ENCODE measurements around the gene LRRFIP2.
"Not testable (repeated sequence)": the region's sequence is repeated elsewhere in the genome, so short reads cannot be mapped to it uniquely, and the experiment has no call there.

Gene LRRFIP2

DNA sequence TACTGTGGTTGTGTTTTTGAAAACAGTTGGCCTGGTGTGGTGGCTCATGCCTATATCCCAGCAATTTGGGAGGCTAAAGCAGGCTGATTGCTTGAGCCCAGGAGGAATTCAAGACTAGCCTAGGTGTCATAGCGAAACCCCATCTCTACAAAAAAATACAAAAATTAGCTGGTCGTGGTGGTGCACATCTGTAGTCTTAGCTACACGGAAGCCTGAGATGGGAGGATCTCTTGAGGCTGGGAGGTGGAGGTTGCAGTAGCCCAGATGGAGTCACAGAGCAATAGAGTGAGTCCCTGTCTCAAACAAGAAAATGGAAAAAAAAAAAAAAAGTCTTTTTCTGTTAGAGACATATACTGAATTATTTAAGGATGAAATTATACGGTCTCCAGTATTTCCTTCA, 14.7 kb upstream of the LRRFIP2 start:
- DNase-seq (ENCODE audit: low spot score) (no peak), FAIRE-seq (no peak)

DNA sequence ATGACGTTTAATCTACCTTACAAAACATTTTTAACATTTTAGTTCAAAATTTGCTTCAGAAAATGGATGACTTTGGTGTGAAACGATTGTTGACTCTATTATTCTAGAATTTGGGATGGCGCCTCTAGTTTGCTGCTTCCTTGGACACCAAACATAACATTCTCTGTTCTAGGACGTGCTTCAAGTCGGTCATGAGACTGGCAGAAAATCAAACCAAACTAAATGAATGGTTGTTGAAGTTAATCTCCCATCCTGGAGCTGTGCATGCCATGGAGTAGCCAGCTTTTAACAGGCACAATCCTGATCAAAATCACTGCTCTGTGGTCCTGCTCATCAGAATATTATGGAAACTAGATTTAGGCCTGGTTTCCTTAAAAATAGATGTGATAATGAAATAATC, 9.6 kb upstream of the LRRFIP2 start:
- no peak for FAIRE-seq
- DNase-seq (ENCODE audit: low spot score) = no peak

DNA sequence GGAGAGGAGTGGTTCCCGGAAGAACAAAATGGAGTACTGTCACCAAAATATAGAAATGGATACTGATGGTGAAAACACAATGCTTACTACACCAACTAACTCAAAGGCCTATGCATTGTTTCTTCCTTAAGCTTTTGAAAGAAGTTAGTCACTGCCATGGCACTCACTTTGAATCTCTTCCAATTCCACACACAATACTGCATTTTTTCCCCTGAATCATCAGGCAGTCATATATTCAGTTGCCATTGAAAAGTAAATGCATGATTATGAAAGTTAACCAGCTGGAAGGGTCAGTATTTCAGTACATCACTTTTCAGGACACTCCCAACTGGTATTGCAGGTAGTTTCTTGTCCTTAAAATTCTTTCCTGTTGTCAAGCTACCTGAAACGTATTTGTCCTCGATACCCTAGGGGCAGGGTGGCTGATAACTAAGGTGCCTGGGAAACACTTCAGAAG, 9.0 kb upstream of the LRRFIP2 start:
- FAIRE-seq = no peak

DNA sequence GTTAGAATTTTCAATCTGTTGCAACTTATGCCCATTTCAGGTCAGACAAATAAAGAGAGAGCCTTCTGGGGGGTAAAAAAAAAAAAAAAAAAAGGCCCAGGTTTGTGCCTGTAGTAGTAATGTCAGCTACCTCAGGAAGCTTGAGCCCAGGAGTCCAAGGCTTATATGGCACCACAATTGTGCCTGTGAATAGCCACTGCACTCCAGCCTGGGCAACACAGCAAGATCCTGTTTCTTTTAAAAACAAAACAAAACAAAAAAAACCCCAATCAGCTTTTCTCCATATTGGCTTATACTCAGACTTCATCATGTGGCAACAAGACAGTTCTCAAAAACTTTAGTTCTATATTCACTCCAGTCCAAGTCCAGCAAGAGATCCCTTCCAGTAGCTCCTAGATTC, 8.4 kb upstream of the LRRFIP2 start:
- FAIRE-seq = no peak
- no peak for DNase-seq (ENCODE audit: low spot score)

More for the DNA sequence above, 9.0 kb upstream of the LRRFIP2 start:
- peak; percentile 47 for DNase-seq (ENCODE audit: low spot score)

DNA sequence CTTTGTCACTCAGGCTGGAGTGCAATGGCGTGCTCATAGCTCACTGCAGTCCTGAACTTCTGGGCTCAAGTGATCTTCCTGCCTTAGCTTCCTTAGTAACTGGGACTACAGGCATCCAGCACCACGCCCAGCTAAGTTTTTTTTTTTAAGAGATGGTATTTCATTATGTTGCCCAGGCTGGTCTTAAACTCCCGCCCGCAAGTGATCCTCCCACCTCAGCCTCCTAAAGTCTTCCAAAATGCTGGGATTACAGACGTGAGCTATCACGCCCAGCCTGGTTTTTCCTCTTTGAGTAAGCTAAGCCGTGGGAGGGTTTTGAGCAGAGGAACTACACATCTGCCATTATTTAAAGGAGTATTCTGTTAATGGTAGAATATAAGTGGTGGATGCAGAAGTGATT, 7.4 kb upstream of the LRRFIP2 start:
- FAIRE-seq (no peak), DNase-seq (ENCODE audit: low spot score) (no peak)

DNA sequence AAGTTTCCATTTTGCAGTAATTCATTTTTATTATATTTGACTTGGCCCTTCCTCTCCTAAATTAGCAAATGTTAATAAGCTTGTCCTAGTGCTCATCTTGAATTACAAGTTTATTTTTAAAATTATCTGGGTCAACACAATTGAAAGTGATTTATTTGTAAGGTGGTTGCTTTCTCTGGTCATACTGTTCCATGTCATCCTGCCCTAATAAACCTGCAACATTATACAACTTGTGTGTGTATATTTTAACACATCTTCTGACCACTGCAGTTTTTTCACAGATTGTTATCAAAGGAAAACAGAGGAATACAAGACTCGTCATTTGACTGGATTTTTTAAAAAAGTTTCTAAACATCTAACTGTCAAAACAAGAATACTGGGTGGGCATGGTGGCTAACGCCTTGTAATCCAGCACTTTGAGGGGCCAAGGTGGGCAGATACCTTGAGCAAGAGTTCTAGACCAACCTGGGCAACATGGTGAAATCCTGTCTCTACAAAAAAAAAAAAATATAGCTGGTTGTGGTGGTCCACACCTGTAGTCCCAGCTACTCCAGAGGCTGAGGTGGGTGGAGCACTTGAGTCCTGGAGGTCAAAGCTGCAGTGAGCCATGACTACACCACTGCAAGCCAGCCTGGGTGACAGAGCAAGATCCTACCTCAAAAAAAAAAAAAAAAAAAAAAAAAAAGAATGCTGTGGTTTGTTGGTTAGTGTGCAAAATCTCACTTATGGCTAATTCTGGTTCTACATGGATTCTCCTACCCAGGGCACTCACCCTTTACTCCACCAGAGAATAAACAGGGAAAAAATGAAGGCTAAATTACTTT, 5.0 kb upstream of the LRRFIP2 start:
- no peak for FAIRE-seq
- no peak for DNase-seq (ENCODE audit: low spot score)

DNA sequence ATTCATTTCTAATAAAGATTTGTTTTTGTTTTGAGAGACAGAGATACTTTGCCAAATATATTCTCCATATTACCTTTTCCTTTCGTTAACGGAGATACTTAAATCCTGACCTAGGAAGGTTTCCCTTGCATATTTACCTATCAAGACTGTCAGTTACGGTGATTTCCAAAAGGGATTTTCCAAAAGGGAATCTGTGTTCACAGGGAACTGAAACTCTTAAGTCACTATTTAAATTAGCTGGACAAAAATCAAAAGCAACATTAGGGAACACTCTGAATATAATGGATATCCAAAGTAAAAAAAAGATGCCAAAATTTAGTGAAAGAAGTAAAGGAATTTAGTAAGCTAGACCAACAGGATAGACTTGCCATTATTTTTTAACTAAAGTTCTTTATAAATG, 576 bp downstream of the LRRFIP2 start:
- DNase-seq (ENCODE audit: low spot score) (no peak), FAIRE-seq (no peak)

DNA sequence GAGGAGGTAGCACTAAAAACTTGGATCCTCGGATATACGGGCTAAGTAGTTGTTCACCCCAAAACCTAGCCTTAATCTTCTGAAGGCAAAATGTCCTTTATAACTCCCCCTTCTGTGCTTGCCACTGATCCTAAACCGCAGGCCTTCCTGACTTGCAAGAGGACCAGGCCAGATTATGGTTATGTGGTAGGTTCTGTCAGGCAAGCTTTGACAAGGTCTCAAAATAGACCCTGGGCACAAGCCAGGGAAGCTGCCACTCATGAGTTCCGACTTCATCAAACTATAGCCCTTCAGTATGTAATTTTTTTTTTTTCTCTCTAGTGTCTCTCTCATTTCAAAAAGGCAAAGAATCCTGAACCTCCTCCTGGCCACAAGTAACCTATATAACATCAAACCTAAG, 3.2 kb downstream of the LRRFIP2 start:
- no peak for DNase-seq (ENCODE audit: low spot score)
- no peak for FAIRE-seq

DNA sequence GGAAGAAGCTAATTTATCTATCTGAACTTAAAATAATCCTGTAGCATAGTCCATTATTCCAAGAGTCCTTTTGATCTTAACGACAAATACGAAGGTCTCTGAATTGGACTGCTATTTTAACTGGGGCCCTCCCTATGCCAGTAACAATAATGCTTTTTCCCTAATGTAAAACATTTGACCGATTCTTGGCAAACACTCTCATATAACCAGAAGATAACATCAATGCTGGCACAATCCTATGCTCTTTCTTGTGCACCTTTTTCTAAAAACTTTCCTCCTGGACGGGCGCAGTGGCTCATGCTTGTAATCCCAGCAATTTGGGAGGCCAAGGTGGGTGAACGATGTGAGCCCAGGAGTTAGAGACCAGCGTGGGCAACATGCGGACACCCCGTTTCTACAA, 3.9 kb downstream of the LRRFIP2 start:
- DNase-seq (ENCODE audit: low spot score) (no peak), FAIRE-seq (no peak)

DNA sequence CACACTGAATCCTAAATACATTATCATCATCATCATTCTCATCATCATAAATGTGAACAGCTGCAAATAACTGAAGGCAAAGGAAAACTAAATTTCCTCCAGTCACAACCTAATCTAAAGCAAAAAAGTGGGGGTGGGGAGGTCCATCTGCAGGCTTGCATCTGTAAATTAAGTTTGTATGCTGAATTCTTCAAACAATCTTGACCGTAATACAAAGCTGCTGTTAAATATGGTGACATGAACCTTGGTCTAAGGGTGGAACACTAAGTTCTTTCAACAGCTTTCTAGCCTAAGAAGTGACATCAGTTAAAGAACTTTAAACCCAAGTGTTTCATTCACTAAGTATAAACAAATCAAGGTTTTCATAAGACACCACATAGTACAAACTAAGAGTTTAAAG, 4.3 kb downstream of the LRRFIP2 start:
- FAIRE-seq (no peak), DNase-seq (ENCODE audit: low spot score) (no peak)

DNA sequence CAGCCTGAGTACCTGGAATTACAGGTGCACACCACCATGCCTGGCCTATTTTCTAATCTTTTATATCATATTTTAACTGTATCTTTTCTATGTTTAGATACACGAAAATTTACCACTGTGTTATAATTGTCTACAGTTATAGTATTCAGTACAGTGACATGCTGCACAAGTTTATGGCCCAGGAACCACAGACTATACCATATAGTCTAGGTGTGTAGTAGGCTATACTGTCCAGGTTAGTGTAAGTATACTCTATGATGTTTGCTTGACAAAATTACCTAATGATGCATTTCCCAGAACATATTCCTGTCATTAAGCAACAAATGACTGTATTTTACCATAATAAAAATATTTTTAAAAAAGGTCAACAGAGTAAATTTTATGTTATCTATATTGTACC, 5.5 kb downstream of the LRRFIP2 start:
- FAIRE-seq = peak; percentile 30
- DNase-seq (ENCODE audit: low spot score) = no peak

DNA sequence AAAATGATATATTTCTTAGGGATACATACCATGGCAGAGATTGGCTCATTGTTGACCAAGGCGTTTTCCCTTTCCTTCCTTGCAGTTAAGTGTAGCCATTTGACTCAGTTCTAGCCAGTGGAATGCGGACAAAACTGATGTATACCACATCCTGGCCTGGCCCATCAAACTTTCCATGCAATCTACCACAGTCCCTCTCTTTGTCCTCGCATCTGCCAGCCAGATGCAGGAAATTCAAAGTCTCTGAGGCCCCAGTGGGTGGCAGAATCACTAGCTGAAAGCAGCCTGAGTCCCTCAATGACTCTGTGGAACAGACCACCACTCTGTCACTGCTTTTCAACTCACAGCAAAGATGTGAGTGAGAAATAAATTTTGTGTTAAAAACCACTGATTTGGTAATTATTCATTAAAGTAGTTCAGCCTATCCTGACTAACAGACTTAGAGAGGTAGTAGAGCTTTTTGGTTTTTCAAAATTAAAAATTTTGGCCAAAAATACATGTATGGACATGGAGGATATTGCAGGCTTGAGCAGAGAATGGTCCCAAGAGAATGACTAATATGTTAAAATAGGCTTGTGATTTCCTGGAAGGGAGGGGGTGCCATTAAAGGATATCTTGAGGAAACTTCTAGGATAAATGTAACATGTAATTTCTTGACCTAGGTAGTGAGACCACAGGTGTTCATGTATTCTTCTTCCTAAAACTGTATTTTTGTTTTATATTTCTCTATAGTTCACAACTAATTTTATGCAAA, 10.9 kb downstream of the LRRFIP2 start:
- peak; percentile 16 for DNase-seq (ENCODE audit: low spot score)
- FAIRE-seq = no peak

DNA sequence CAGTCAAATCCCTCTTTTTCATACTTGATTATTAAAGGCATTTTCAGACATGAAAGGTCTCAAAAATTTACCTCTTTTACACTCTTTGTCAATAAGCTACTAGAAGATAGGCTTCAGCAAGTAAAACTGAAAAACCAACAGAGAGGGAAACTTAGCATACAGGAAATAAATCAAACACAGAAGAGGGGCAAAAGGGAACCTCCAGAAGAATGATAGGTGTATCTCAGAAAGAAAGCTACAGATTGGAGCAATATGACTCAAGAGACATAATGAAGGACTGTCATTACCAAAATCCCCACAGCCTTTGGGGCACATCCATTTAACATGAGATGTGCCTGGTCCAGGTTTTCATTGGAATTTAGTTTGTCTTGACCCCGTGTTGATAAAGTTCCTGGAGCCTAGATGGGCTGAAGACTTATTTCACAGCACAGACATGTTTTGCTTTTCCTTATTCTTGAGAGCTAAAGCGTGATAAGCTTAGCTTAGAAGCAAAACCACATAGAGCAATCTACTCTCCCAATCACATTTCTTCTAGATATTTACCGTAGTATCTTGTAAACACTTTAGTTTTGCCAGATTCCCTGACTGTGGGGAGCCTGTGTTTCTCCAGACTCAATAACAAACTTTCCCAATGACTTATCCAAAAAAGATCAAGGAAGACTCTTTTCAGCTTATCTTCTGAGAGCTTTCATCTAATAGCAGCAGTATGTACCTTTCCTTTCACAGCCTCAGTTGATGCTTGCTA, 11.7 kb downstream of the LRRFIP2 start:
- no peak for FAIRE-seq
- DNase-seq (ENCODE audit: low spot score) = no peak

DNA sequence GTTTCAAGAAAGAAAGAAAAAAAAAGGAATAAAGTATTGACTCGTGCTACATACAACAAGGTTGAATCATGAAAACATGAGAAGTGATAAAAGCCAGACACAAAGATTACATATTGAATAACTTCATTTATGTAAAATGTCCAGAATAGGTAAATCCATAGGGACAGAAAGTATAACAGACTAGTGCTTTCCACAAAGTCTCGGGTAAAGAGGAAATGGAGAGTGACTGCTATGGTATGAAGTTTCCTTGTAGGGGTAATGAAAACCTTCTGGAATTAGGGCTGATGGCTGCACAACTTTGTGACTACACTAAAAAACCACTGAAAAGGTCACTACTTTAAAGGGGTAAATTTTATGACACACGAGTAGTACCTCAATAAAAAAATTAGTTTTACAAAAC, 13.0 kb downstream of the LRRFIP2 start:
- FAIRE-seq = no peak

DNA sequence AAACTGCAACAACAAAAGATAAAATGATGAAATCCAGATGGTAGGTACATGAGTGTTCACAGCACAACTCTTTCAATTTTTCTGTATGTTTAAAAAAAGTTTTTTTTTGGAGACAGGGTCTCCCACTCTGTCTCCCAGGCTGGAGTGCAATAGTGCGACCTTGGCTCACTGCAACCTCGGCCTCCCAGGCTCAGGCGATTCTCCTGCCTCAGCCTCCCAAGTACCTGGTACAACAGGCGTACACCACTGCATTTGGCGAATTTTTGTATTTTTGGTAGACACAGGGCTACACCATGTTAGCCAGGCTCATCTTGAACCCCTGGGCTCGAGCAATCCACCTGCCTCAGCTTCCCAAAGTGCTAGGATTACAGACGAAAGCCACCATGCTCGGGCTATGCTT, 18.6 kb downstream of the LRRFIP2 start:
- DNase-seq (ENCODE audit: low spot score) (no peak), FAIRE-seq (no peak)

More for the DNA sequence above, 13.0 kb downstream of the LRRFIP2 start:
- DNase-seq (ENCODE audit: low spot score) = no peak

DNA sequence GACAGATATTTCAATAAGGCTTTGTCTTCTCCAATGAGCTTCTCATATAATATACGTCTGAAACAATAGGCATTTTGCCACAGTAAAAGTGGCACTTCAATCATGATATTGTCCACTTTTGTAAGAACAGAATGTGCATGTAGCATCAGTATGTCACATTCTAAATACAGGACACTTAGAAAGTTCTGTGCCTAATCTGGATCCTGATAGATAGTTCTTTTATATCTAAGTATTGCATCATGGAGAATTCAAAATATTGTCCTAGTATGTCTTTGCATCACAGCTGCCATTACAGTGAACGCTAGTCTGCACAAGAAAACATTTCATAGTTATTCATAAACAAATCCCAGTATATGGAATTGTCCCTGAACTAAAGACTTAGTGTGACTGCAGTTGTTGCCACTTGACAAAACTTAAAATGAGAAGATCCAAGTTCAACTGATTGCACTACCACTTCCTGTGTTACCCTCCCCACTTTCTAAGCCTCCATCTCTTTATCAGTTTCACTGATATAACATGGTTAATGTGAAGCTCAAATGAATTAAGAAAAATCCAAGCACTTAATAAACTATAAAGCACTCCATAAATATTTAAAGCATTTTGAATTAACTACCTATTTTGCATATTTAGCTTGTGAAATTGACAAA, 19.6 kb downstream of the LRRFIP2 start:
- no peak for FAIRE-seq
- DNase-seq (ENCODE audit: low spot score) = no peak

DNA sequence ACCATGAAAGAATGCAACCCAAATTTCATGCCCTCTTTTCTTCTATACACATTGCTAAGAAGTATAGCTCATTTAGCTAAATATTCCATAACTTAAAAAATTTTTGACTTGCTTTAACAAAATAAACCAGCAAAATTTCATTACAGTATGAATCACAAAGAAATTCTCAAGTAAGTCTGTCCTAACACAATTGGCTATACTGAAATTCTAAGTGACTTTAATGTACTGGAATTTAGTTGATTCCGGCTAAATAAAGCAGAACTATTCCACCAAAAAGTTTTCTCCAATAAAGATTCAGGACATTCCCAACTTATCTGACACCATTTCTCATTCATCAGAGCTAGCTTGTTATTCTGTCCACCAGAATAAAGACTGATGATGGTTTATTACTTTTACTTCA, 23.8 kb downstream of the LRRFIP2 start:
- DNase-seq (ENCODE audit: low spot score) = no peak
- no peak for FAIRE-seq

DNA sequence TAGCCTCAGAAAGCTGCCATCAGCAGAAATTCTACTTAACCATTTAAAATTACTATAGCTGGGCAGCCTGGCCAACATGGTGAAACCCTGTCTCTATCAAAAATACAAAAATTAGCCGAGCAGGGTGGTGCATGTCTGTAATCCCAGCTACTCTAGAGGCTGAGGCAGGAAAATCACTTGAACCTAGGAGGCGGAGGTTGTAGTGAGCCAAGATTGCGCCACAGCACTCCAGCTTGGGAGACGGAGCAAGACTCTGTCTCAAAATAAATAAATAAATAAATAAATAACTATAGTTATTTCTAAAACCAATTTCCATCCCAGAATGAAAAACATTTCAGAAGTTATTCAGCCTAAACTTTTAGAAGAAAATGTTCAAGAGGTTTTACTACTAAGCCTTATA, 25.1 kb downstream of the LRRFIP2 start:
- DNase-seq (ENCODE audit: low spot score) (no peak), FAIRE-seq (no peak)

DNA sequence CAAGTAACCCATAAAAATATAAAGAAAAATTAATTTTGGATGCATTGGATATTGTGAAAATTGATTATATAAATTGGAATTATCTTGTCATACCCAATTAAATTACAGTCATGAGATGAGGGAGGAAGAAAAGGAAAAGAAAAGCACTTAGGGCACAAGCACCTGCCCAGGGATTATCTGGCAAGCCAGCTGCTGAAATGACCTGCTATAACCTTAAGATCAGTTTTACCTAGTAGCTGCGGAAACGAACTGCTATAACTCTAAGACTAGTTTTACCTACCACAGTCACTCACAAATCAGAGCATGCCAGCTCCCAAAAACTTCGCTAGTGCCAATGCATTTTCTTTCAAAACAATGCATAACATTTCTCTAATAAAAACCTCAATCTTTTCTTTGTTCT, 26.2 kb downstream of the LRRFIP2 start:
- no peak for FAIRE-seq

DNA sequence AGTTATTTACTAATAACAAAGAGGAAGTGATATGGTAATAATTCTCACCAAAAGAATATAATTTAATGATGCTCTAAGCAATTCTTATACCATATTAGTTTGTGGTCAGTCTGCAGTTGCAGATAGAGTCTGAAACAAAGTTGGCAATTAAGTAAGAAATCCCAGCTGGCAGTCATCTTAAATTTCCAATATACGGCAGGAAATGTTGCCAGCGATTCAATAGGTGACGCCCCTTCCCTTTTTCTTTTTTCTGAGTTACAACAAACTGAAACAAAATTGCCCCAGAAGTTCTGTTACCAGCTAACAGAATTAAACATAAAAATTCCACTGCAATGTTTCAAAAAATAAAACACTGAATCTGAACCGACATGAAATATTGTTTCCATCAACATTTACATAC, 26.7 kb downstream of the LRRFIP2 start:
- FAIRE-seq = no peak

More for the DNA sequence above, 26.2 kb downstream of the LRRFIP2 start:
- no peak for DNase-seq (ENCODE audit: low spot score)

DNA sequence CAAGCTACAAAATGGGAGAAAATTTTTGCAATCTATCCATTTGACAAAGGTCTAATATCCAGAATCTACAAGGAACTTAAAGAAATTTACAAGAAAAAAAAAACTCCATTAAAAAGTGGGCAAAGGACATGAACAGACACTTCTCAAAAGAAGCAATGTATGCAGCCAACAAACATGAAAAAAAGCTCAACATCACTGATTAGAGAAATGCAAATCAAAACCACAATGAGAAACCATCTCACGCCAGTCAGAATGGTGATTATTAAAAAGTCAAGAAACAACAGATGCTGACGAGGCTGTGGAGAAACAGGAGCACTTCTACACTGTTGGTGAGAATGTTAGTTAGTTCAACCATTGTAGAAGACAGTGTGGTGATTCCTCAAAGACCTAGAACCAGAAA, 27.5 kb downstream of the LRRFIP2 start:
- not testable (repeated sequence) for DNase-seq (ENCODE audit: low spot score); FAIRE-seq

More for the DNA sequence above, 26.7 kb downstream of the LRRFIP2 start:
- DNase-seq (ENCODE audit: low spot score) = no peak
